NB4 (cell line): ENCODE measurements around the gene ASCC3.
A peak's percentile ranks its signal among the peaks of the same experiment; 100 is the strongest.

Experiments
- DNase-seq: peaks from one replicate; pipeline ENCODE4 v3.0.0; 2010; ENCODE audit warnings: low read depth
- H3K4me3 ChIP-seq: one replicate; pipeline ENCODE4 v1.5.1; 2011; ENCODE audit warnings: mild to moderate bottlenecking, low read depth, low read length, moderate library complexity
- MYC ChIP-seq: IDR thresholded peaks from 2 replicates; pipeline ENCODE4 v1.6.1; 2011; ENCODE audit warnings: low read depth, low read length
- POLR2A ChIP-seq: IDR thresholded peaks from 2 replicates; pipeline ENCODE4 v1.6.1; 2011; ENCODE audit warnings: mild to moderate bottlenecking; ENCODE audit not compliant: insufficient read length; ENCODE audit errors: extremely low read depth
- TF ChIP-seq, protein P1 (sequence below): IDR thresholded peaks from one replicate; pipeline ENCODE4 v1.5.1; 2012; ENCODE audit warnings: low read depth, low read length
- TF ChIP-seq, protein P2 (sequence below): IDR thresholded peaks from 2 replicates; pipeline ENCODE4 v1.6.1; 2011; ENCODE audit warnings: low read depth, low read length

Gene ASCC3

DNA sequence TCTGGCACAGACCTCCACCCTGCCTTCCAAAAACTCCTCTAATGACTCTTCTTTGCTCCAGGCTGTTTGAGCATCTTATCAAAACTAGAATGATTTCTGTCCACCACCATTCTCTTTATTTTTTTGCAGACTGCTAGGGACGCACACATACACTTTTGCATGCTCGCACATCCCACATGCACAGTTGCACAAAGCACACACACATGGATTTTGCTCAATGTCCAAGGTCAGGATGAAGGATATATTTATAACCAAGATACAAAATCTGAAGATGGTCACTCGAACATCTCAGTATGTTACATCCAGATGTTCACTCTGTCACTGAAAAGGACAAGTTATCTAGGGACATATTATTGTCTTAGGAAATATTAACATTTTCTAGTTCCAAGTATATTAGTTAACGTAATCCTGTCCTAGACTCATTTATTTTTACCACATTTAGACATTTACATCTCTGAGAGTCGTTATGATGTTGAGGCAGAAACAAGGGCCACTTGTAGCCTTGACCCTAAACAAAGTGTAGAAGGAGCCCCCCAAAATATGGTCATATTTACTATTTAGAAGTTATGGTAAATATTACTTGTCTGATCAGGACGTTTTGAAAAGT lies 413.0 kb downstream of the ASCC3 start:
- DNase-seq = no peak
- H3K4me3 ChIP-seq = no peak overlapping the region
- TF ChIP-seq, protein P1, sequence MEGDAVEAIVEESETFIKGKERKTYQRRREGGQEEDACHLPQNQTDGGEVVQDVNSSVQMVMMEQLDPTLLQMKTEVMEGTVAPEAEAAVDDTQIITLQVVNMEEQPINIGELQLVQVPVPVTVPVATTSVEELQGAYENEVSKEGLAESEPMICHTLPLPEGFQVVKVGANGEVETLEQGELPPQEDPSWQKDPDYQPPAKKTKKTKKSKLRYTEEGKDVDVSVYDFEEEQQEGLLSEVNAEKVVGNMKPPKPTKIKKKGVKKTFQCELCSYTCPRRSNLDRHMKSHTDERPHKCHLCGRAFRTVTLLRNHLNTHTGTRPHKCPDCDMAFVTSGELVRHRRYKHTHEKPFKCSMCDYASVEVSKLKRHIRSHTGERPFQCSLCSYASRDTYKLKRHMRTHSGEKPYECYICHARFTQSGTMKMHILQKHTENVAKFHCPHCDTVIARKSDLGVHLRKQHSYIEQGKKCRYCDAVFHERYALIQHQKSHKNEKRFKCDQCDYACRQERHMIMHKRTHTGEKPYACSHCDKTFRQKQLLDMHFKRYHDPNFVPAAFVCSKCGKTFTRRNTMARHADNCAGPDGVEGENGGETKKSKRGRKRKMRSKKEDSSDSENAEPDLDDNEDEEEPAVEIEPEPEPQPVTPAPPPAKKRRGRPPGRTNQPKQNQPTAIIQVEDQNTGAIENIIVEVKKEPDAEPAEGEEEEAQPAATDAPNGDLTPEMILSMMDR = no peak
- no peak for TF ChIP-seq POLR2A
- no peak for TF ChIP-seq MYC
- TF ChIP-seq, protein P2, sequence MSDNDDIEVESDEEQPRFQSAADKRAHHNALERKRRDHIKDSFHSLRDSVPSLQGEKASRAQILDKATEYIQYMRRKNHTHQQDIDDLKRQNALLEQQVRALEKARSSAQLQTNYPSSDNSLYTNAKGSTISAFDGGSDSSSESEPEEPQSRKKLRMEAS = no peak

DNA sequence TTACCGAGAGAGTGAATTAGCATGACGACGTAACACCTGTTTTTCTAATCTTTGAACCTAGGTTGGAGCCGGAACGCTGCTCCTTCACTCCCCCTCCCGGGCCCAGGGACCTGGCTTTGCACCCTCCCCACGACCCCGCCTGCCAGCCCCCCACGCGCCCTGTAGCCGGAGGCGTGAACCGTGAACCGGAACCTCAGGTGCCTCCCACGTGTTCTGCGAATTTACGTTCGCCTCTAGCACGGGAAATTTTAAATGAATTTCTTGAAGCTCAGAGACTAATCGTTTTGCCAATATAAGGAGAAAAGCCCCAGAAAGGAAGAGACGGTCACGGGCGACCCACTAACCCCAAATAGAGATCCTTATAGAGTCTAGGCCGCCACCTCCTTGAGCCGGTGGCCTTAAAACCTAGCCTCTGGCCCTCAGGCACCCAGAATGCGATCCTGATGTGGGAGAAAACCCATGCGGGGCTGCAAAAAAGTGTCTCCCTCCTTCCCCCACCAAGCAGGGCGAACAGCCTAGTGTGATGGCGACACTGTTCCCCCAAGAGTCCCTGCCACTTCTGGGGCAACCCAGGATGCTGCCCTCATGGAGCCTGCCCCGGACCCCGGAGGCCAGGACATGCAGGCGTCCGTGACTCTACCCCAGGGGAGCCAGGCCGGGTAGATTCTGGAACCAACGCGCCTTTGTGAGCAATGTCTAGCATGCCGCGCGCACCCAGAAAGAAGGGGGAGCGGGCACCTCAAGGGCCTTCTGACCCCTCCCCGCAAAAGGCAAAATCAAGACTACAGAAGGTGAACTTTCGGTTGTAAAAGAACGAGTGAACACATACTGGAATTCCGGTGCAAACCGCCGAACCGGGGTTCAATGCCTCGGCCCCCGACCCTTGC lies 413.8 kb downstream of the ASCC3 start:
- no peak overlapping the region for H3K4me3 ChIP-seq
- DNase-seq = no peak
- TF ChIP-seq, protein P1 = no peak
- TF ChIP-seq, protein P2 = no peak
- TF ChIP-seq POLR2A (no peak), MYC (no peak)

DNA sequence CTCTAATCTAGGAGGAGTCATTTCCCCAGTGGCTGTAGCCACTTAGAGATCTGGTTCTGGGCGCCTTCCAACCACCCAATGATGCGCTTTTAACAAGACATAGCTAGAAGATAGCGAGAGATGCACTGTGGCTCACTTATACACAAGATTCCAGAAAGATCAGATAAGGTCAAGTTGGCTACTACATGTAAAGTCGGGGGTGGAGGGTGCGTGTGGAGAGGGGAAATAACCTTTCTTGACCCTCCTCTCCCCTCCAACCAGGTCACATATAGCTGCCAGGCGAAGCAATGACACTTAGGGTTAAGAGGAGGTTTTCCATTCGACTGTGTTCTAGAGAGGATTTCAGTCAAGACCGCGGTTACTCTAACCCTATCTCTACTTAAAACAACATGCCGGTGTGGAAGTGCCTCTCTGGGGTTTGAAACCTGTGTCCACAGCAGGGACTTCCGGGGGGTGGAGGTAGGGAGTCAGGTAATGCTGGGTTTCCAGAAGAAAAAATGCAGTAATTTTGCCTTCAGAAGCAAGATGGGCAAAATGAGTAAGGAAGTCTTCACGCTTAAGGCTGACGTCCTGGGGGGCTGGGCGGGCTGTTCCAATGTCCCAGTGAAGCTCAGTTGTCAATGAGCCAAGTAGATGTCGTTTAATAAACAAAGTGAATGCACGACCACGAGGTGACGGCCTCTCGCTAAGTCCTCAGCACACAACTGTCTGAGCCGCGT lies 414.6 kb downstream of the ASCC3 start:
- TF ChIP-seq, protein P2 = no peak
- TF ChIP-seq MYC (no peak), POLR2A (no peak)
- TF ChIP-seq, protein P1 = no peak
- no peak for DNase-seq
- H3K4me3 ChIP-seq = no peak overlapping the region

DNA sequence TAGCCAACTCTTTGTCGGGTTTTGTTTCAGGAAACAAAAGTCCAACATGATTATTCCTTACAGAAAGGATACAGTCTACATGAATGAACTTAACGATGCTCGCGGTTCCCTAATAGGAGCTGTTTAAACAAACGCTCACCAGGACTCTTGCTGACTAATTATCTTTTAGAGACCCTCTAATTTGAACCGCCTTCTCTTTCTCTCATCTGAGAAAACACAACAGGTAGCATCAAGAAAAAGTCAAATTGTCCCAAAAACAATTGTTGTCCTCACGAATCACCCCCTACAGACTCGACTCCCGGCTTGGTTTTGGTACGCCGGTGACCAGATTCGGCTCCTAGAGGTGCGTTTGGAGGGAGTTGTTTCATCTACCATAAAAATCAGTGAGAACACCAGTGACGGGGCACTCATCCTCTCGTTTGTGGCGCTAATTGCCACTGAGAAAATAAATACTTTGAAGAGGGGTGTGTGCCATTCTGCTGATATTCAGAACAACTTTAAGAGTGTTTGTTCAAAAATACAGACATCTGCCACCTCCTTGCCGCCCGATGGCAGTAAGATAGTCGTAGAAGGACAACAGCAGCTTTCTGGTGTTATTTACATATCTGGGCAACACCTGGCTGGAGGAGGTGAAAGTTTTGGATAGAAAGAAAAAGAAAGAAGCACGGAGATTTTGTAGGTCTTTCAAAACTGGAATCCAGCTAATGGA lies 415.3 kb downstream of the ASCC3 start:
- TF ChIP-seq POLR2A = no peak
- TF ChIP-seq, protein P1 = no peak
- TF ChIP-seq, protein P2 = no peak
- no peak for TF ChIP-seq MYC
- no peak overlapping the region for H3K4me3 ChIP-seq
- DNase-seq = no peak

DNA sequence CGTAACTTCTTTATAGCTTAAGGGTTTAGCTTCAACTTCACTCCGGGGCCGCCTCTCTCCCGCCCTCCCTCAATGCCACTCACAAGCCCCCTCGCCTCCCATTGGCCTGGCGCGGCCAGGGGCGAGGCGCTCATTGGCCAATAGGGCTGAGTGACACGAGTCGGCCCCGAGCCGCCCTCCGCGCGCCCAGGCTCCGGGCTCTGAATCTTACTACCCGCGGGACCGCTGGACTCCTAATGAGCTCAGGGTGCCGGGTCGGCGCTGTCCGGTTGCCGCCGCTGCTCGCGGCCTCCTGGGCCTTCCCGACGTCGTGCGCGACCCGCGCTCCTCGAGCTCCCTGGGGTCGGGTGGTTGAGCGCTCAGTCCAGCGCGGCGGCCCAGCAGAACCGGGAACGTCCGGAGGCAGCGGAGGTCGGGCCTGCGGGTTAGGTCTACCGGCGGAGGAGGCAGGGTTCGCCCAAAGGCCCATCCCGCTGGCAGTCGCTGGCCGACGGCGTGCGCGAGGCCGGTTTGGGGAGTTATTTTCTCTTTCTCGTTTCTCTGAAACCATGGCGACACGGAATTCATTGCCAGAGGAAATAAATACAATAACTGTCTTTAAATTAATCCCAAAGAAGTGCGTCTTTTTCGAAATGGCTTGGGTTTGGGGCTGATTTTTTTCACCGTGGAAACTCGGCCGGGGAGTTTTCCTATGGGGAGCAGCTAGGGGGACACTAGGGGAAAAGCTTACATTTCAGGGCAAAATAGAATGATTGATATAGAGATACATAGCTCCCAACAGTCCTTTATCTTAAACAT lies 416.0 kb downstream of the ASCC3 start, which contains the start of gene SIM1:
SIM1 (minus strand) TSS at position 19 of the 798 bp plus-strand sequence. CDS start 1,453 bp downstream, outside the sequence.
- TF ChIP-seq POLR2A = no peak
- no peak for TF ChIP-seq MYC
- TF ChIP-seq, protein P1 = no peak
- TF ChIP-seq, protein P2 = no peak
- peak; percentile 77 for DNase-seq
- peak within 1 kb of the TSS; percentile 44 for H3K4me3 ChIP-seq
